ENCODE measurements around the gene CIROP.

The CIROP gene, protein sequence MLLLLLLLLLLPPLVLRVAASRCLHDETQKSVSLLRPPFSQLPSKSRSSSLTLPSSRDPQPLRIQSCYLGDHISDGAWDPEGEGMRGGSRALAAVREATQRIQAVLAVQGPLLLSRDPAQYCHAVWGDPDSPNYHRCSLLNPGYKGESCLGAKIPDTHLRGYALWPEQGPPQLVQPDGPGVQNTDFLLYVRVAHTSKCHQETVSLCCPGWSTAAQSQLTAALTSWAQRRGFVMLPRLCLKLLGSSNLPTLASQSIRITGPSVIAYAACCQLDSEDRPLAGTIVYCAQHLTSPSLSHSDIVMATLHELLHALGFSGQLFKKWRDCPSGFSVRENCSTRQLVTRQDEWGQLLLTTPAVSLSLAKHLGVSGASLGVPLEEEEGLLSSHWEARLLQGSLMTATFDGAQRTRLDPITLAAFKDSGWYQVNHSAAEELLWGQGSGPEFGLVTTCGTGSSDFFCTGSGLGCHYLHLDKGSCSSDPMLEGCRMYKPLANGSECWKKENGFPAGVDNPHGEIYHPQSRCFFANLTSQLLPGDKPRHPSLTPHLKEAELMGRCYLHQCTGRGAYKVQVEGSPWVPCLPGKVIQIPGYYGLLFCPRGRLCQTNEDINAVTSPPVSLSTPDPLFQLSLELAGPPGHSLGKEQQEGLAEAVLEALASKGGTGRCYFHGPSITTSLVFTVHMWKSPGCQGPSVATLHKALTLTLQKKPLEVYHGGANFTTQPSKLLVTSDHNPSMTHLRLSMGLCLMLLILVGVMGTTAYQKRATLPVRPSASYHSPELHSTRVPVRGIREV

GRCh38 chr14:23104591-23105347, at the start of gene CIROP:
Gene CIROP (minus strand): TSS chr14:23104989. CDS start chr14:23104920, 69 bp downstream.
- Histone ChIP-seq H3K27ac (ENCODE audit: low read depth, low read length) (no peak within 1 kb of the TSS), H3K9me3 (ENCODE audit: control insufficient read depth, insufficient read depth, low read length) (no peaks in the 10 kb centered on the region), H3K27me3 (ENCODE audit: control insufficient read depth, low read length) (no peaks in the 10 kb centered on the region; the same call in 1 of the 2 replicates), H3K4me2 (ENCODE audit: low read length) (no peak within 1 kb of the TSS), H3K9me2 (replicated peaks; ENCODE audit: control insufficient read depth, low read length) (no peaks in the 10 kb centered on the region), H3K4me1 (ENCODE audit: control insufficient read depth, low read length) (peaks cover 12% of the 10 kb centered on the region), H3K79me2 (ENCODE audit: control insufficient read depth, low read length) (no peaks in the 10 kb centered on the region), H3K36me3 (ENCODE audit: control insufficient read depth, low read length) (no peaks in the 10 kb centered on the region), H3F3A (ENCODE audit: control insufficient read depth, insufficient read depth) (no peaks in the 10 kb centered on the region), H4K20me1 (ENCODE audit: control insufficient read depth, insufficient read depth, low read depth, low read length) (no peaks in the 10 kb centered on the region), H3K4me3 (ENCODE audit: low read length) (no peak within 1 kb of the TSS)
- TF ChIP-seq CTCF (IDR thresholded peaks at IDR 0.05; ENCODE audit: low read depth, low read length, poor library complexity, severe bottlenecking): no peak
- TF ChIP-seq EZH2phosphoT487 (IDR thresholded peaks at IDR 0.05; ENCODE audit: borderline replicate concordance, low read length): no peak

- Histone ChIP-seq H3K9me2 (replicated peaks; ENCODE audit: control insufficient read depth, low read length) (no peaks in the 10 kb centered on the region), H3K36me3 (ENCODE audit: control insufficient read depth, low read length) (no peaks in the 10 kb centered on the region), H3K79me2 (ENCODE audit: control insufficient read depth, low read length) (no peaks in the 10 kb centered on the region), H3K4me1 (ENCODE audit: control insufficient read depth, low read length) (no peaks in the 10 kb centered on the region), H3K4me3 (ENCODE audit: low read length) (no peak overlapping the region), H4K20me1 (ENCODE audit: control insufficient read depth, insufficient read depth, low read depth, low read length) (no peaks in the 10 kb centered on the region), H3F3A (ENCODE audit: control insufficient read depth, insufficient read depth) (no peaks in the 10 kb centered on the region), H3K27me3 (ENCODE audit: control insufficient read depth, low read length) (0 out of 2 replicates have a peak, but pooled peaks cover 8% of the 10 kb centered on the region), H3K27ac (ENCODE audit: low read depth, low read length) (no peak overlapping the region), H3K4me2 (ENCODE audit: low read length) (no peak overlapping the region), H3K9me3 (ENCODE audit: control insufficient read depth, insufficient read depth, low read length) (no peaks in the 10 kb centered on the region)
- TF ChIP-seq CTCF (IDR thresholded peaks at IDR 0.05; ENCODE audit: low read depth, low read length, poor library complexity, severe bottlenecking) (no peak), EZH2phosphoT487 (IDR thresholded peaks at IDR 0.05; ENCODE audit: borderline replicate concordance, low read length) (no peak)
Measured at GRCh38 chr14:23153851-23154796, 49.3 kb upstream of the CIROP start.

- H3F3A ChIP-seq (ENCODE audit: control insufficient read depth, insufficient read depth): no peaks in the 10 kb centered on the region
- H3K9me3 ChIP-seq (ENCODE audit: control insufficient read depth, insufficient read depth, low read length): no peaks in the 10 kb centered on the region
- H3K27me3 ChIP-seq (ENCODE audit: control insufficient read depth, low read length): peaks cover 8% of the 10 kb centered on the region; the same call in 1 of the 2 replicates
- TF ChIP-seq CTCF (IDR thresholded peaks at IDR 0.05; ENCODE audit: low read depth, low read length, poor library complexity, severe bottlenecking) (no peak), EZH2phosphoT487 (IDR thresholded peaks at IDR 0.05; ENCODE audit: borderline replicate concordance, low read length) (no peak)
- H3K79me2 ChIP-seq (ENCODE audit: control insufficient read depth, low read length): no peaks in the 10 kb centered on the region
- H4K20me1 ChIP-seq (ENCODE audit: control insufficient read depth, insufficient read depth, low read depth, low read length): no peaks in the 10 kb centered on the region
- no peak overlapping the region for H3K4me2 ChIP-seq (ENCODE audit: low read length)
- peaks cover 6% of the 10 kb centered on the region; the same call in 1 of the 2 replicates for H3K4me1 ChIP-seq (ENCODE audit: control insufficient read depth, low read length)
- no peaks in the 10 kb centered on the region for H3K9me2 ChIP-seq (replicated peaks; ENCODE audit: control insufficient read depth, low read length)
- H3K27ac ChIP-seq (ENCODE audit: low read depth, low read length): no peak overlapping the region
- no peaks in the 10 kb centered on the region for H3K36me3 ChIP-seq (ENCODE audit: control insufficient read depth, low read length)
- no peak overlapping the region for H3K4me3 ChIP-seq (ENCODE audit: low read length)
Measured at GRCh38 chr14:23151342-23151741, 46.6 kb upstream of the CIROP start.
